GM21723 (cell line): ENCODE measurements around the gene MYB.

Experiments
- ATAC-seq: cut with Tn5 transposase; IDR thresholded peaks from one replicate; pipeline ENCODE4 v1.9.1; 2021; ENCODE audit warnings: mild to moderate bottlenecking, moderate library complexity; ENCODE audit not compliant: unreplicated experiment

Gene MYB

GRCh38 chr6:135185483-135185882 lies 4.4 kb downstream of the MYB start:
- ATAC-seq: no peak

GRCh38 chr6:135186255-135186654 lies 5.1 kb downstream of the MYB start:
- ATAC-seq: no peak

- no peak for ATAC-seq
Observed at GRCh38 chr6:135187372-135187771, 6.3 kb downstream of the MYB start.

GRCh38 chr6:135188718-135189117 lies 7.6 kb downstream of the MYB start:
- no peak for ATAC-seq

GRCh38 chr6:135189344-135189743 lies 8.2 kb downstream of the MYB start:
- no peak for ATAC-seq

GRCh38 chr6:135191508-135192255 lies 10.6 kb downstream of the MYB start:
- no peak for ATAC-seq

- no peak for ATAC-seq
Observed at GRCh38 chr6:135192256-135193174, 11.4 kb downstream of the MYB start.

GRCh38 chr6:135193221-135193620 lies 12.1 kb downstream of the MYB start:
- ATAC-seq: no peak

- no peak for ATAC-seq
Observed at GRCh38 chr6:135195041-135195440, 13.9 kb downstream of the MYB start.

GRCh38 chr6:135195522-135195921 lies 14.4 kb downstream of the MYB start:
- no peak for ATAC-seq

GRCh38 chr6:135196739-135197510 lies 15.8 kb downstream of the MYB start:
- no peak for ATAC-seq

GRCh38 chr6:135202836-135203235 lies 21.7 kb downstream of the MYB start:
- no peak for ATAC-seq

GRCh38 chr6:135204951-135205350 lies 23.8 kb downstream of the MYB start:
- ATAC-seq: no peak

- no peak for ATAC-seq
Observed at GRCh38 chr6:135209803-135210202, 28.7 kb downstream of the MYB start.

- no peak for ATAC-seq
Observed at GRCh38 chr6:135210632-135211305, 29.7 kb downstream of the MYB start.

- no peak for ATAC-seq
Observed at GRCh38 chr6:135211306-135211702, 30.2 kb downstream of the MYB start.

GRCh38 chr6:135212020-135212806 lies 31.1 kb downstream of the MYB start:
- no peak for ATAC-seq

GRCh38 chr6:135212935-135213334 lies 31.8 kb downstream of the MYB start:
- ATAC-seq: no peak

- no peak for ATAC-seq
Observed at GRCh38 chr6:135213616-135214015, 32.5 kb downstream of the MYB start.

- no peak for ATAC-seq
Observed at GRCh38 chr6:135215160-135215559, 34.1 kb downstream of the MYB start.
